GM12878 (cell line): Measurements from ENCODE around the gene HMCN1. TPM values are rescaled to one million over a fixed set of nuclear protein-coding genes. Genes with fewer than 3 reads are reported as not detected.
A peak's percentile ranks its signal among the peaks of the same experiment; 100 is the strongest.

Experiments used
- ATF7 ChIP-seq: fragments of 450-650 bp; IDR thresholded peaks from 2 replicates; pipeline ENCODE4 v1.6.1; 2016; ENCODE audit warnings: low read depth, mild to moderate bottlenecking
- EP300 ChIP-seq, 2 experiments: fragments of 150-350 bp in 1 of 2; IDR thresholded peaks; 2 replicates each; pipeline ENCODE4 v1.6.1; 2011 to 2012; ENCODE audit warnings: low read depth in 2 of 2, low read length in 2 of 2, borderline replicate concordance in 1 of 2, improper control_type of control experiment in 1 of 2, inconsistent platforms in 1 of 2; ENCODE audit not compliant: control insufficient read depth in 1 of 2
- GABPA ChIP-seq: IDR thresholded peaks from 2 replicates; pipeline ENCODE4 v1.6.1; 2014; ENCODE audit warnings: antibody characterized with exemption, low read depth, mild to moderate bottlenecking, inconsistent platforms
- HDAC2 ChIP-seq: fragments of 200-600 bp; sonication (generic); IDR thresholded peaks from 2 replicates; pipeline ENCODE4 v1.6.1; 2017
- IKZF1 ChIP-seq: fragments of 450-650 bp; conservative IDR thresholded peaks from 2 replicates; pipeline ENCODE4 v1.6.1; 2017; ENCODE audit warnings: antibody characterized with exemption, mild to moderate bottlenecking
- IKZF2 ChIP-seq, 2 experiments: fragments of 450-650 bp; IDR thresholded peaks; 2 replicates each; pipeline ENCODE4 v1.6.1; 2017; ENCODE audit warnings: mild to moderate bottlenecking in 2 of 2, moderate library complexity in 2 of 2
- LARP7 ChIP-seq: fragments of 450-650 bp; IDR thresholded peaks from 2 replicates; pipeline ENCODE4 v1.6.1; 2017; ENCODE audit warnings: mild to moderate bottlenecking
- PAX8 ChIP-seq: fragments of 450-650 bp; IDR thresholded peaks from 2 replicates; pipeline ENCODE4 v1.6.1; 2017; ENCODE audit warnings: mild to moderate bottlenecking, moderate library complexity
- PML ChIP-seq: IDR thresholded peaks from 2 replicates; pipeline ENCODE4 v1.6.1; 2012; ENCODE audit warnings: low read length, inconsistent platforms
- RAD21 ChIP-seq: IDR thresholded peaks from 2 replicates; pipeline ENCODE4 v1.6.1; 2011; ENCODE audit warnings: mild to moderate bottlenecking, low read depth, low read length, moderate library complexity; ENCODE audit not compliant: insufficient read depth
- RELB ChIP-seq: fragments of 450-650 bp; IDR thresholded peaks from 2 replicates; pipeline ENCODE4 v1.6.1; 2017; ENCODE audit warnings: low read depth, mild to moderate bottlenecking, moderate library complexity
- SRF ChIP-seq, 2 experiments: IDR thresholded peaks; 2 replicates each; pipeline ENCODE4 v1.6.1; 2011; ENCODE audit warnings: low read depth in 2 of 2, low read length in 2 of 2, mild to moderate bottlenecking in 1 of 2, moderate library complexity in 1 of 2
- TAF1 ChIP-seq: IDR thresholded peaks from 2 replicates; pipeline ENCODE4 v1.6.1; 2011; ENCODE audit warnings: mild to moderate bottlenecking, low read depth, low read length, borderline replicate concordance
- TCF3 ChIP-seq: IDR thresholded peaks from 2 replicates; pipeline ENCODE4 v1.6.1; 2012; ENCODE audit warnings: low read depth, mild to moderate bottlenecking, low read length, borderline replicate concordance; ENCODE audit not compliant: insufficient read depth
- polyA plus RNA-seq, 11 experiments: library from polyadenylated mRNA; depleted of rRNA in 4 of 11; unstranded in 6 of 11; stranded (reverse) in 5 of 11; fragments of >200 nt; fragmentation: Nextera tagmentation in 4 of 11; fragmentation: Illumina TruSeq in 1 of 11; extraction: Ambion mirVana in 4 of 11; extraction: Trizol in 1 of 11; gene quantifications; 1 replicate in 1 of 11; 2 replicates in 10 of 11; pipeline versions ENCODE4 v1.2.1 to v1.2.3, GENCODE V29; 2011 to 2016; ENCODE audit warnings: inconsistent platforms in 2 of 11, missing spikeins in 2 of 11, low read depth in 1 of 11
- total RNA-seq, 4 experiments: library from RNA; depleted of rRNA in 3 of 4; stranded (reverse); fragments of >200 nt in 3 of 4; fragmentation: Illumina TruSeq in 1 of 4; extraction: Trizol in 1 of 4; gene quantifications; 2 replicates each; pipeline versions ENCODE4 v1.2.1 to v1.2.3, GENCODE V29; 2013 to 2021
- TF ChIP-seq, protein P1 (sequence below): IDR thresholded peaks from 2 replicates; pipeline ENCODE4 v1.6.1; 2012; ENCODE audit warnings: low read length, inconsistent platforms
- TF ChIP-seq, protein P2 (sequence below): fragments of 450-650 bp; IDR thresholded peaks from 2 replicates; pipeline ENCODE4 v1.6.1; 2016; ENCODE audit warnings: mild to moderate bottlenecking

The HMCN1 gene
- total and polyA plus RNA-seq, 10 of the 15 experiments (the other 5 are each of a cell fraction or from before 2014, with no cell fraction given), result under 0.01 to 0.07 TPM; not detected in 8

DNA sequence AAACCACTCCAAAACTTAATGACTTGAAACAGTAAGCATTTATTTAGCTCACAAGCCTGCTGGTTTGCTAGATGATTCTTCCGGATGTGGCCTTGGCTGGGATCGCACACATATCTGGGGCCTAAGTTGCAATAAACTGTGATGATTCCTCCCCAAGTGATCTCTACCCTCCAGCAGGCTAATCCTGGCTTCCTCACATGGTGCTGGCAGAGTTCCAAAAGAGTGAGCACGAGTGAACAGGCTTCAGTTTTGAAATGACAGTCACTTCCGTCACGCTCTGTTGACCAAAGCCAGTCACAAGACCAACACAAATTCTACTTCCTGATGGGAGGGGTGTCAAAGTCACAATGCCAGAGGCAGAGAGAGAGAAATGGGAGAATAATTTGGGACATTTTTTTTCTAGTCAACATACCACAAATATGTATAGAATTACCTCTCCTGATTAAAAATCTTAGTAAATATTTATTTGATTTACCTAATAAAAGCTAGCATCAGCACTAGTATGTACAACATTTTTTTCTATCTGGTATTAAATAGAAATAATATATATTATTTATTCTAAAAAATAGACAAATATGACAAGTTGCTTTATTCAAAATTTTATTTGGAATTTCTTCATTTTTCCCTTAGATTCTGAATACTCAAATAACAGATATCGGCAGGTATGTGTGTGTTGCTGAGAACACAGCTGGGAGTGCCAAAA lies 348.2 kb downstream of the HMCN1 start (continued):
- TF ChIP-seq, protein P1, sequence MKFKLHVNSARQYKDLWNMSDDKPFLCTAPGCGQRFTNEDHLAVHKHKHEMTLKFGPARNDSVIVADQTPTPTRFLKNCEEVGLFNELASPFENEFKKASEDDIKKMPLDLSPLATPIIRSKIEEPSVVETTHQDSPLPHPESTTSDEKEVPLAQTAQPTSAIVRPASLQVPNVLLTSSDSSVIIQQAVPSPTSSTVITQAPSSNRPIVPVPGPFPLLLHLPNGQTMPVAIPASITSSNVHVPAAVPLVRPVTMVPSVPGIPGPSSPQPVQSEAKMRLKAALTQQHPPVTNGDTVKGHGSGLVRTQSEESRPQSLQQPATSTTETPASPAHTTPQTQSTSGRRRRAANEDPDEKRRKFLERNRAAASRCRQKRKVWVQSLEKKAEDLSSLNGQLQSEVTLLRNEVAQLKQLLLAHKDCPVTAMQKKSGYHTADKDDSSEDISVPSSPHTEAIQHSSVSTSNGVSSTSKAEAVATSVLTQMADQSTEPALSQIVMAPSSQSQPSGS, result peak; percentile 65
- TF ChIP-seq EP300 (IDR thresholded peaks at IDR 0.05; ENCODE audit: borderline replicate concordance in 1 of 2, control insufficient read depth in 1 of 2, low read depth in 2 of 2, low read length in 2 of 2) (peak; percentile 23 to 48; a peak in 1 of 4 replicates), HDAC2 (no peak), PML (no peak), IKZF1 (peak; percentile 50; the same call in 1 of the 2 replicates), IKZF2 (IDR thresholded peaks at IDR 0.05) (peak; percentile 57 to 67), PAX8 (peak; percentile 100), GABPA (peak; percentile 70), LARP7 (no peak), RELB (peak; percentile 50; the same call in 1 of the 2 replicates), TCF3 (no peak), SRF (IDR thresholded peaks at IDR 0.05; ENCODE audit: low read depth in 2 of 2, low read length in 2 of 2) (no peak), RAD21 (no peak), TAF1 (no peak), ATF7 (peak; percentile 39; the same call in 1 of the 2 replicates)
- TF ChIP-seq, protein P2, sequence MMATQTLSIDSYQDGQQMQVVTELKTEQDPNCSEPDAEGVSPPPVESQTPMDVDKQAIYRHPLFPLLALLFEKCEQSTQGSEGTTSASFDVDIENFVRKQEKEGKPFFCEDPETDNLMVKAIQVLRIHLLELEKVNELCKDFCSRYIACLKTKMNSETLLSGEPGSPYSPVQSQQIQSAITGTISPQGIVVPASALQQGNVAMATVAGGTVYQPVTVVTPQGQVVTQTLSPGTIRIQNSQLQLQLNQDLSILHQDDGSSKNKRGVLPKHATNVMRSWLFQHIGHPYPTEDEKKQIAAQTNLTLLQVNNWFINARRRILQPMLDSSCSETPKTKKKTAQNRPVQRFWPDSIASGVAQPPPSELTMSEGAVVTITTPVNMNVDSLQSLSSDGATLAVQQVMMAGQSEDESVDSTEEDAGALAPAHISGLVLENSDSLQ, result peak; percentile 50; the same call in 1 of the 2 replicates
- TF ChIP-seq, all 136 proteins: peak for 25
